Measurements from ENCODE around the gene BICRAL.
"Not testable (repeated sequence)": the region's sequence is repeated elsewhere in the genome, so short reads cannot be mapped to it uniquely, and the experiment has no call there.

The BICRAL gene

GRCh38 chr6:42860036-42860435 is 78.2 kb downstream of the BICRAL start:
- no peak for DNase-seq

GRCh38 chr6:42860481-42860880 is 78.6 kb downstream of the BICRAL start:
- DNase-seq = no peak

DNA sequence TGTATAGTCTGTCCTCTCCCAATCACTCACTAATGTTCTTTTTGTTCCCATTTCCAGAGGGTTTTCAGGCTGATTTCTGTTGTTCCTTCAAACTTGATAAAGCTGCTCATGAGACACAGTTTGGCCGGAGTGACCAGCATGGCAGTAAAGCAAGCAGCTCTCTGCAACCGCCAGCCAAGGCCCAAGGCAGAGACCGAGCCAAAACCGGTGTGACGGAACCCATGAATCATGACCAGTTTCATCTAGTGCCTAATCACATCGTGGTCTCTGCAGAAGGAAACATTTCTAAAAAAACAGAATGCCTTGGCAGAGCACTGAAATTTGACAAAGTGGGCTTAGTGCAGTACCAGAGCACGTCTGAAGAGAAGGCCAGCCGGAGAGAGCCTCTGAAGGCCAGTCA is 82.8 kb downstream of the BICRAL start:
- no peak for DNase-seq

GRCh38 chr6:42870145-42870936 is 88.5 kb downstream of the BICRAL start:
- DNase-seq = no peak

- DNase-seq = no peak
These were observed 89.9 kb downstream of the BICRAL start for GRCh38 chr6:42871711-42872110.

DNA sequence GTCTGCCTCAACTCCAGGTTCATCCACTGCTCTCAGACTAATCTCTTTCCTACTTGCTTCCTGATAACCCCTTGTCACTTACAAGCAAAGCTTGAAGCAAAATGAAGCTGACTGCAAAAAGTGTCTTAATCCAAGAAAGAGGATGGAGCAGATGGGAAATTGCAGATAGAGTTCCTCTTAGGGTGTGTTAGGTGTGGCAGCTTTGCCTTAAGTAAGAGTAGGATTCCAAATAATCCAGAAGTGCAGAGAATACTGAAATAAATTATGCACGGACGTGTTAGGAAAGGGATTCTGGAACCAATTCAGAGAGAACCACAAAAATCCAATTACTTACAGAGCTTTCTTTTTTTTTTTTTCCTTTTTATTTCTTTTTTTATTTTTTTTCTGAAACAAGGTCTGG is 91.5 kb downstream of the BICRAL start:
- DNase-seq = peak; percentile 0

DNA sequence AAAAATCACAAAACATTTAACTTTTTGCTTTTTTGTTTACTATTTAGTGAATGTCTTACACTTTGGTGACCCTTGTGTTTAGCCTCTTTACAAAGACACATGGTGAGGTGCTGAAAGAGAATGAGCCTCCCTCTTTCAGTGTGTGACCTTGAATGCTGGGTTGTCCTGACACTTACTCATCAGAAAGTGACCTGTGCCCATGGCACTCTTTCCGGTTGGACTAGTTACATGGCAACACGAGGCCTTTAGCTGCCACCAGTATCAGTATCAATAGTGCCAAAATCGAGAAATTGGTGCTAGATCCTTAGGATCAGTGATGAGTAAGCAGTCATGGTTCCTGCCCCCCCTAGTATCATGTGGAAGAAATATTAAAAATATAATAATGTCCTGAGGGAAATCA is 95.8 kb downstream of the BICRAL start:
- no peak for DNase-seq

DNA sequence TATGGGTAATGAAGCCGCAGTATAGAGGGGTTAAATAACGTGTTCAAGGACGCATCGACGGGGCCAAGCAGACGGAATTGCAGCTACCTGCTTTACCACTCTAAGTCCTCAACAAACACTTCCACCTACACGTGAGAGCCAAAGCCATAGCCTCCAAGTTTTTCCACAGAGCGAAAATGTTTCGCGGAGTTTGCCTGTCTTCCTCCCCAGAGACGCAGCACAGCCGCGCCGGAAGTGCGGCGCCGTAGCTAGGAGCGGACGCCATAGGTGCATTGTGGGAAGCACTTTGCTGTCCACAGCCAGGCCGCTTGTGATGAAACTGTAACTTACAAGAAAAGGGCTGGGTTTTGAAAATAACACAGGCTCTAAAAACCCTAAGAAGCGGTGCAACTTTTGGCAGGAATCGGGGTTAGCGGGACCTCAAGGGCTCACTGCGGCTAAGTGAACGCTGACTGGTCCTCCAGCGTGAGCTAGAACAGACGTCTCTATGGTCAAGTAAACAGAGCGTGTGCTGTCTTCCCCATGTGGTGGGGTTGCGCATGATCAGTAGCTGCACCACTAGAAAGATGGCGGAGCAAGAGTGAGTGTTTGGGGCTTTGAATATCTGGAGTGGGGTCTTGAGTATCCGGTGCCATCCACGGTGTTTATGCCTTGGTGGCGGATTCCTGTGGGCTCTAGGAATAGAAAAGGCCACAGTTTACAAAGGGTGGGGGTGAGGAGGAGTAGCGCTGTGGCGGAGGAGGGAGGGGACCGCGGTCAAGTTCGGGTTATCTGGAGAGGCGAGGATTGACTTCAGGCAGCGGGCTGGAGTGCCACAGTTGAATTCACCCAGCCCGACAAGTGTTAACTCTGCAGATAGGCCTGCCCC is 97.8 kb downstream of the BICRAL start, which contains the start of gene RPL7L1:
Gene RPL7L1, plus strand, starts transcription at position 245 of the 868 bp plus-strand sequence. Its CDS starts 295 bp downstream, at position 540.
- DNase-seq = peak; percentile 80

- not testable (repeated sequence) for DNase-seq
These were observed 98.5 kb downstream of the BICRAL start for GRCh38 chr6:42880240-42880817.

DNA sequence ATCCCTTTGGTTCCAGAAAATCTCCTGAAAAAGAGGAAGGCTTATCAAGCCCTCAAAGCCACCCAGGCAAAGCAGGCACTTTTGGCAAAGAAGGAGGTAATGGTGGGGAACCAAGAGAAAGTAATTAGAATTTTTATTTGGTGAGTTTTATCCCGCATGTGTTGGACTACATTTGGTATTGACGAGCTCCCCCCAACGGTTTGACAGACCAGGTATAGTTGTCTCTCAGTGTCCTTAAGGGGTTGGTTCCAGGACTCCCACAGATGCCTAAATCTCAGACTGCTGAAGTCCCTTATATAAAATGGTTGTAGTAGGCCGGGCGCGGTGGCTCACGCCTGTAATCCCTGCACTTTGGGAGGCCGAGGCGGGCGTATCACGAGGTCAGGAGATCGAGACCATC is 99.0 kb downstream of the BICRAL start:
- DNase-seq = not testable (repeated sequence)

GRCh38 chr6:42885702-42886101 is 103.8 kb downstream of the BICRAL start:
- DNase-seq = no peak

DNA sequence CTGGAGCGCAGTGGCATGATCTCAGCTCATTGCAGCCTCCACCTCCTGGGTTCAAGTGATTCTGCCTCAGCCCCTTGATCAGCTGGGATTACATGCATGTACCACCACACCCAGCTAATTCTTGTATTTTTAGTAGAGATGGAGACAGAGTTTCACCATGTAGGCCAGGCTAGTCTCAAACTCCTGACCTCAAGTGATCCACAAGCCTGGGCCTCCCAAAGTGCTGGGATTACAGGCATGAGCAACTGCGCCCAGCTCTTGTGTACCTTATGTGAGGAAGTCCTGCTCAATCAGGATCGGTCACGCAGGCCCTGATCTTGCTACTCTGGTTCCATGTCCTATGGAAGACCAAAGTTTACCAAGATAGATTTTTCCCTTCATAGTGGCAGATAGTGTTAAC is 106.3 kb downstream of the BICRAL start:
- DNase-seq = not testable (repeated sequence)

DNA sequence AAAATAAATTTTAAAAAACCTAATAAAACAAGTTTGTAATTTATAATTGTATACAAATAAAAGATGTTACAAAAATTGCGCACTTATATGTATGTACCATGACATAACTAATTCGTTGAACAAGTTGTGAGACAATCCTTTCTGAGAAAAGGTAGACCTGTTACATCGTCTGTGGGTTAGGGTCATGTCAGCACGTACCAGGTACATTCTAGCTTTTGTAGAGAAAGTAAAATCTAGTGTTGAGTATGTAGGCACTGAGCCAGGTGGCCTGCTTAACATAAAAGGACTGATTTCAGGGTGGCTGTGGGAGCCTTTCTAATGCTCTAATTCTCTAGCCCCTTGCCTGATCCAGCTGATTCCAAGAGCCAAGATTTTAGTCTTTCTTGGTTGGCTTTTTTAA is 108.0 kb downstream of the BICRAL start:
- no peak for DNase-seq

DNA sequence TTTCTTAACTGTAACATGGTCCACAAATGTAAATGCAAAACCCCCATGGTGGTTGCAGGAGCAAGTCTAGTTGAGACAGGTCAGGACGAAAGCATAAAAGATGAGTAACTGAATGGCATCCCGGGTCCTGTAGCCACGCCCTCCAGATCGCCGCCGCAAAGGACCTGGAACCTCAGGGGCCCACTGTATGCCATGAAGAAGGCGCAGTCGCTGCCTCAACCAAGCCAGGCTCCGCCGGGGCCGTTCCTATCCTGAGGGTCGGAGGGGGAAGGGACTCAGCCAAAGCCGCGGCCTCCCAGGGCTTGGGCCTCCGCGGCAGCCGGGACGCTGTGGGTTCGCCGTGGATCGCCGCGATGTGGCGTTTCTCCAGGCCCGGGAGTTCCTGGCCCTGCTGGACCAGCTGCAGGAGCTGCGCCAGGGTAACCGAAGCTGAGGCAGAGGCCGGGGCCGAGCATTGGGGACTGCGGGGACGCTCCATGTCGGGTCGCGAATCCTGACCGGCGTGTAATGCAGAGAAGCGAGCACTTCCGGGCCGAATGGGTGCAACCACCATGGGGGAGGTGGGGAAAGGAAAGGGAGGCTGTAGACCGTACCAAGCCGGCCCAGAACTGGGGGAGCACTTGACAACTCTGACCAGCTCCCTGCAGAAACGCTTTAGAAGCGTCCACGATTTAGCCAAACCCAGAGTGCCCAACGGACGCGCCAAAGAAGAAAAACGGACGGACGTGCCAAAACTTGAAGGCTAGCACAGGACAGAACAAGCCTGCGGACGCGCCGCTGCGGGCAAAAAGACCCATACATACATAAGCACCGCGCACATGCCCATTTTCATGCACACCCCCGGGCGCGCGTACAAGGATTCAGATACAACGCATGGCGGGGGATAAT is 108.7 kb downstream of the BICRAL start:
- peak; percentile 77 for DNase-seq

DNA sequence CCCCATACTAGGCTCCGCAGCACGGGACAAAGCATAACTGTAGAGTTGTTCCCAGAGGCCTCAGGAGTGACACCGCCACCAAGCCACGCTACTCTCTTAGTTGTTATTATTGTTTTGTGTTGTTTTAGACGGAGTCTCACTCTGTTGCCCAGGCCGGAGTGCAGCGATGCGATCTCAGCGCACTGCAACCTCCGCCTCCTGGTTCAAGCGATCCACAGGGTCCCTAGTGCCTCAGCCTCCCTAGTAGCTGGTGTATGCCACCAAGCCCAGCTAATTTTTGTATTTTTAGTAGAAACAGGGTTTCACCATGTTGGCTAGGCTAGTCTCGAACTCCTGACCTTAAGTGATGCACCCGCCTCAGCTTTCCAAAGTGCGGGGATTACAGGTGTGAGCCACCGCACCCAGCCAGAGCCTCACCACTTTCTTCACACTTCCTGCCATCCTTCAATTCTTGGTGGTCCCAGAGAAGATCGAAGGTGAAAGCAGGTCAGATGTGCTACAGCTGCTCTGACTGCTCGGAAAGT is 109.4 kb downstream of the BICRAL start:
- no peak for DNase-seq

- peak; percentile 70 for DNase-seq
These were observed 112.4 kb downstream of the BICRAL start for GRCh38 chr6:42894041-42894828.

DNA sequence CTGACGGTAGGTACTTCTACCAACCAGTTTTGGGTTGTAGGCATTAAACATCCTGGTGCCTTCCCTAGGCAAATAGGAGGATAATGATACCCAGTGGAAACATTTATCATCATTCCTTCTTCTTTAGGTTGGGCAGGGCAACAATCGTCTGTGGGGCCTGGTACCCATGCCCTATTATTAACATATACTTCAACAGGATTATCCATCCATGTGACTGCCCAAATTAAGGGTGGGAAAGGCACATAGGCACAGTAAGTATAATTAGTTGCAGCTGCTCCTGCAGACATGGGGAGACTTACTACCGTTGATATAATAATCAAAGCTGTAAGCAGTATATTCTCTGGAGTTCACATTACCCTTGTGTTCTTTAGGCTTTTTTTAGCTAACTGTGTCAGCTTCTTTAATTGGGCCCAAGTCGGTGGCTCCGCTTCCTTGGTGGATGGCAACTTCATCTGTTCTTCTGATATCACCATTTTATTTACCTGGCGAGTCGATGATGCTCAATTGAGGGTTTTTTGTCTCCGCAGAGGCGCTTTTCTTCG is 114.4 kb downstream of the BICRAL start:
- DNase-seq = no peak

DNA sequence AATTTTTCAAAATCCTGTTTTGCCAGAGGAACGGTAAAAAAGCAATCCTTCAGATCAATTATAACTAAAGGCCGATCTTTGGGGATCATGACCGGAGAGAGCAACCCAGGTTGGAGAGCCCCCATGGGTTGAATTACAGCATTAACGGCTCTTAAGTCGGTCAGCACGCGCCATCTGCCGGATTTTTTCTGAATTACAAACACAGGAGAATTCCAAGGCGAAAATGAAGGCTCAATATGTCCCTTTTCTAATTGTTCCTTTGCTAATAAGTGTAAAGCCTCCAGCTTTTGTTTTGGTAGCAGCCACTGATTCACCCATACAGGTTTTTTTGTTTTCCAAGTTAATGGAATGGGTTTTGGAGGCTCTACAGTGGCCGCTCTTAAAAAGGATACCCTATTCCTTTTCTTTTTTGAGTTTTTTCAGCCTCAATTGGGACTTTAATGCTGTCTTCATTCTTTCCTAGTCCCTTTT is 117.1 kb downstream of the BICRAL start:
- peak; percentile 51 for DNase-seq

- no peak for DNase-seq
These were observed 118.0 kb downstream of the BICRAL start for GRCh38 chr6:42899871-42900270.

GRCh38 chr6:42901538-42901957 is 119.7 kb downstream of the BICRAL start:
- peak; percentile 69 for DNase-seq
